ENCODE measurements around the gene GOLGA6L10.
"Not testable (repeated sequence)": the region's sequence is repeated elsewhere in the genome, so short reads cannot be mapped to it uniquely, and the experiment has no call there.

- TF ChIP-seq YY1 (IDR thresholded peaks at IDR 0.05); ATF3 (IDR thresholded peaks at IDR 0.05); HNF4A (conservative IDR thresholded peaks at IDR 0.05); MAX (IDR thresholded peaks at IDR 0.05); GABPA (IDR thresholded peaks at IDR 0.05 in 1 of 2, conservative IDR thresholded peaks at IDR 0.05 in 1 of 2); ZBTB33 (IDR thresholded peaks at IDR 0.05); REST (IDR thresholded peaks at IDR 0.05); TAF1 (conservative IDR thresholded peaks at IDR 0.05): not testable (repeated sequence)
- TF ChIP-seq, protein P1, sequence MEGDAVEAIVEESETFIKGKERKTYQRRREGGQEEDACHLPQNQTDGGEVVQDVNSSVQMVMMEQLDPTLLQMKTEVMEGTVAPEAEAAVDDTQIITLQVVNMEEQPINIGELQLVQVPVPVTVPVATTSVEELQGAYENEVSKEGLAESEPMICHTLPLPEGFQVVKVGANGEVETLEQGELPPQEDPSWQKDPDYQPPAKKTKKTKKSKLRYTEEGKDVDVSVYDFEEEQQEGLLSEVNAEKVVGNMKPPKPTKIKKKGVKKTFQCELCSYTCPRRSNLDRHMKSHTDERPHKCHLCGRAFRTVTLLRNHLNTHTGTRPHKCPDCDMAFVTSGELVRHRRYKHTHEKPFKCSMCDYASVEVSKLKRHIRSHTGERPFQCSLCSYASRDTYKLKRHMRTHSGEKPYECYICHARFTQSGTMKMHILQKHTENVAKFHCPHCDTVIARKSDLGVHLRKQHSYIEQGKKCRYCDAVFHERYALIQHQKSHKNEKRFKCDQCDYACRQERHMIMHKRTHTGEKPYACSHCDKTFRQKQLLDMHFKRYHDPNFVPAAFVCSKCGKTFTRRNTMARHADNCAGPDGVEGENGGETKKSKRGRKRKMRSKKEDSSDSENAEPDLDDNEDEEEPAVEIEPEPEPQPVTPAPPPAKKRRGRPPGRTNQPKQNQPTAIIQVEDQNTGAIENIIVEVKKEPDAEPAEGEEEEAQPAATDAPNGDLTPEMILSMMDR (IDR thresholded peaks at IDR 0.05; ENCODE audit: low read depth, low read length, missing input control) = not testable (repeated sequence)
These were observed 49.8 kb downstream of the GOLGA6L10 start for GRCh38 chr15:82299511-82299914.
